HepG2 (cell line): ENCODE data around the gene SCO1. TPM values are rescaled to one million over a fixed set of nuclear protein-coding genes. Genes with fewer than 3 reads are reported as not detected.

Experiments
- ARNT2 ChIP-seq: sonication (generic); formaldehyde crosslinking; IDR thresholded peaks from 2 replicates; pipeline ENCODE4 v1.8.0; 2022; ENCODE audit warnings: mild to moderate bottlenecking, low read depth, missing genetic modification reagents, moderate library complexity
- CHD2 ChIP-seq: IDR thresholded peaks from 2 replicates; pipeline ENCODE4 v1.6.1; 2011; ENCODE audit warnings: low read depth, low read length, improper control_type of control experiment
- EP300 ChIP-seq, 3 experiments: sonication (generic) in 1 of 3; formaldehyde crosslinking in 1 of 3; IDR thresholded peaks; 2 replicates each; pipeline versions ENCODE4 v1.5.1 to v1.6.1; 2011 to 2020; ENCODE audit warnings: low read depth in 2 of 3, low read length in 2 of 3, borderline replicate concordance in 1 of 3, improper control_type of control experiment in 1 of 3, mild to moderate bottlenecking in 1 of 3, missing genetic modification reagents in 1 of 3, moderate library complexity in 1 of 3
- FOXC1 ChIP-seq: sonication (generic); formaldehyde crosslinking; IDR thresholded peaks from 2 replicates; pipeline ENCODE4 v1.8.0; 2022; ENCODE audit warnings: mild to moderate bottlenecking, missing genetic modification reagents, borderline replicate concordance
- HMG20A ChIP-seq: IDR thresholded peaks from 2 replicates; pipeline ENCODE4 v1.6.1; 2016; ENCODE audit warnings: borderline replicate concordance
- ZBTB20 ChIP-seq: sonication (generic); formaldehyde crosslinking; IDR thresholded peaks from 2 replicates; pipeline ENCODE4 v1.8.1; 2023; ENCODE audit warnings: missing genetic modification reagents, low read depth, mild to moderate bottlenecking, borderline replicate concordance
- ZNF333 ChIP-seq: sonication (generic); formaldehyde crosslinking; IDR thresholded peaks from 2 replicates; pipeline ENCODE4 v1.4.0; 2020; ENCODE audit warnings: mild to moderate bottlenecking, missing genetic modification reagents, borderline replicate concordance
- ZNF746 ChIP-seq: sonication (generic); formaldehyde crosslinking; IDR thresholded peaks from 2 replicates; pipeline ENCODE4 v1.8.0; 2022; ENCODE audit warnings: mild to moderate bottlenecking, missing genetic modification reagents
- ZNF776 ChIP-seq: sonication (generic); formaldehyde crosslinking; IDR thresholded peaks from 2 replicates; pipeline ENCODE4 v1.4.0; 2020; ENCODE audit warnings: mild to moderate bottlenecking, missing genetic modification reagents
- polyA plus RNA-seq, 8 experiments: library from polyadenylated mRNA; depleted of rRNA in 3 of 8; stranded (reverse) in 7 of 8; unstranded in 1 of 8; fragments of >200 nt; fragmentation: Illumina TruSeq in 4 of 8; extraction: Trizol in 4 of 8; gene quantifications; 2 replicates each; pipeline versions ENCODE4 v1.2.1 to v1.2.3, GENCODE V29; 2011 to 2016; ENCODE audit warnings: low read depth in 4 of 8, missing spikeins in 1 of 8, mixed read lengths in 1 of 8; ENCODE audit not compliant: insufficient read depth in 1 of 8
- total RNA-seq, 5 experiments: library from RNA; depleted of rRNA; stranded (reverse); fragments of >200 nt; fragmentation: Illumina TruSeq; extraction: Trizol; gene quantifications; 2 replicates each; pipeline ENCODE4 v1.2.3, GENCODE V29; 2016; ENCODE audit warnings: low read depth in 1 of 5
- TF ChIP-seq, protein P1 (sequence below): sonication (generic); IDR thresholded peaks from 2 replicates; pipeline ENCODE4 v1.6.1; 2016; ENCODE audit warnings: low read depth, borderline replicate concordance
- TF ChIP-seq, protein P2 (sequence below), 2 experiments: IDR thresholded peaks; 2 replicates each; pipeline ENCODE4 v1.6.1; 2011 to 2012; ENCODE audit warnings: low read length in 2 of 2, borderline replicate concordance in 1 of 2, low read depth in 1 of 2, mild to moderate bottlenecking in 1 of 2, moderate library complexity in 1 of 2
- TF ChIP-seq, protein P3 (sequence below): sonication (generic); formaldehyde crosslinking; conservative IDR thresholded peaks from 2 replicates; pipeline ENCODE4 v1.4.0; 2020; ENCODE audit warnings: missing genetic modification reagents
- TF ChIP-seq, protein P4 (sequence below): sonication (generic); formaldehyde crosslinking; IDR thresholded peaks from 2 replicates; pipeline ENCODE4 v1.5.1; 2020; ENCODE audit warnings: missing genetic modification reagents, mild to moderate bottlenecking, borderline replicate concordance
- TF ChIP-seq, protein P5 (sequence below), 2 experiments: sonication (generic) in 1 of 2; formaldehyde crosslinking in 1 of 2; IDR thresholded peaks; 2 replicates each; pipeline versions ENCODE4 v1.4.0 to v1.6.1; 2018 to 2020; ENCODE audit warnings: missing genetic modification reagents in 2 of 2, borderline replicate concordance in 1 of 2, low read depth in 1 of 2, mild to moderate bottlenecking in 1 of 2, missing biosample characterization in 1 of 2

SCO1 gene
- total and polyA plus RNA-seq, 2 of the 13 experiments (the other 11 are each of a cell fraction or from before 2014, with no cell fraction given) = 11.4 to 50.3 TPM

DNA sequence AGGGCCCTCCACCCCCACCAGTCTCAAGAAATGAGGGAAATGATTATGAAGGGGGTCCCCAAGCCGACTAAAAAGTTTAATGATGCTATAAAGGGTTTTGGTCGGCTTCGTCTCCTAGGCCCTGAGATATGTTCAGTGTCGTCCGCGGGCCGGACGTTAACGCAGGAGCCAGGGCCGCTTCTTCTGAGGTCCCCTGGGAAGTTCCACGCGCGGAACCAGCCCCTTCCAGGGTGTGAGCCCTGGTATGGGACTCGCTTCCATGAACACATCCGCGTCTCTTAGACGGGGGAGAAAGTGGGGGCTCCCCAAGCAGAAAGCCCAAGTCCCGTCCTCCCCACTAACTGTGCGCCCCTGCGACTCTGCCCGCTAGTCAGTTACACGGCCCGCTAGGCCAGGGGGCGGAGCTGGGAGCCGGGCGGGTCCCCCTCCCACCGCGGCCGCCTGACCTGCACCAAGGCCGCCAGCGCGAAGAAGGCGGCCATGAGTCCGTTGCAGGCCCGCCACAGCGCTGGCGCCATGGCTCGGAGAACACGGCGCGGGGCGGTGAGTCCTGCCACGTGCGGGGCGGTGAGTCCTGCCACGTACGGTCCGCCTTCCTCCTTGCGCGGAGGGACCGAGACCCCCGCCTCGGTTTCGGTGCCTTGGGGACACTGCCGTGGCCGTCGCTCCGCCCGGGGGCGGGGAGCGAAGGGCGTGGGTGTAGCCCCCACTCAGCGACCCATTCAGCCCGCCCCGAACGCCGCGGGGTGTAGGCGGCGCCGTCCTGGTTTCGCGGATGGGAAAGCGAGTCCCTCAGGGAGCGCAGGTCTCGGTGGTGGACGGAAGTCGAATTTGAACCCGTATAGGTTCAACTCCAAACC is 32.2 kb upstream of the SCO1 start, which contains the start of gene TMEM220 (continued):
- TF ChIP-seq, protein P1, sequence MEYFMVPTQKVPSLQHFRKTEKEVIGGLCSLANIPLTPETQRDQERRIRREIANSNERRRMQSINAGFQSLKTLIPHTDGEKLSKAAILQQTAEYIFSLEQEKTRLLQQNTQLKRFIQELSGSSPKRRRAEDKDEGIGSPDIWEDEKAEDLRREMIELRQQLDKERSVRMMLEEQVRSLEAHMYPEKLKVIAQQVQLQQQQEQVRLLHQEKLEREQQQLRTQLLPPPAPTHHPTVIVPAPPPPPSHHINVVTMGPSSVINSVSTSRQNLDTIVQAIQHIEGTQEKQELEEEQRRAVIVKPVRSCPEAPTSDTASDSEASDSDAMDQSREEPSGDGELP = no peak
- 0 out of 2 replicates have a peak, but pooled peaks have one; percentile 40 for TF ChIP-seq ZBTB20 (CRISPR knock-in tag)
- TF ChIP-seq, protein P2, sequence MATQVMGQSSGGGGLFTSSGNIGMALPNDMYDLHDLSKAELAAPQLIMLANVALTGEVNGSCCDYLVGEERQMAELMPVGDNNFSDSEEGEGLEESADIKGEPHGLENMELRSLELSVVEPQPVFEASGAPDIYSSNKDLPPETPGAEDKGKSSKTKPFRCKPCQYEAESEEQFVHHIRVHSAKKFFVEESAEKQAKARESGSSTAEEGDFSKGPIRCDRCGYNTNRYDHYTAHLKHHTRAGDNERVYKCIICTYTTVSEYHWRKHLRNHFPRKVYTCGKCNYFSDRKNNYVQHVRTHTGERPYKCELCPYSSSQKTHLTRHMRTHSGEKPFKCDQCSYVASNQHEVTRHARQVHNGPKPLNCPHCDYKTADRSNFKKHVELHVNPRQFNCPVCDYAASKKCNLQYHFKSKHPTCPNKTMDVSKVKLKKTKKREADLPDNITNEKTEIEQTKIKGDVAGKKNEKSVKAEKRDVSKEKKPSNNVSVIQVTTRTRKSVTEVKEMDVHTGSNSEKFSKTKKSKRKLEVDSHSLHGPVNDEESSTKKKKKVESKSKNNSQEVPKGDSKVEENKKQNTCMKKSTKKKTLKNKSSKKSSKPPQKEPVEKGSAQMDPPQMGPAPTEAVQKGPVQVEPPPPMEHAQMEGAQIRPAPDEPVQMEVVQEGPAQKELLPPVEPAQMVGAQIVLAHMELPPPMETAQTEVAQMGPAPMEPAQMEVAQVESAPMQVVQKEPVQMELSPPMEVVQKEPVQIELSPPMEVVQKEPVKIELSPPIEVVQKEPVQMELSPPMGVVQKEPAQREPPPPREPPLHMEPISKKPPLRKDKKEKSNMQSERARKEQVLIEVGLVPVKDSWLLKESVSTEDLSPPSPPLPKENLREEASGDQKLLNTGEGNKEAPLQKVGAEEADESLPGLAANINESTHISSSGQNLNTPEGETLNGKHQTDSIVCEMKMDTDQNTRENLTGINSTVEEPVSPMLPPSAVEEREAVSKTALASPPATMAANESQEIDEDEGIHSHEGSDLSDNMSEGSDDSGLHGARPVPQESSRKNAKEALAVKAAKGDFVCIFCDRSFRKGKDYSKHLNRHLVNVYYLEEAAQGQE (IDR thresholded peaks at IDR 0.05; ENCODE audit: borderline replicate concordance in 1 of 2, low read depth in 1 of 2, low read length in 2 of 2) = no peak
- TF ChIP-seq CHD2 = no peak
- TF ChIP-seq, protein P3, sequence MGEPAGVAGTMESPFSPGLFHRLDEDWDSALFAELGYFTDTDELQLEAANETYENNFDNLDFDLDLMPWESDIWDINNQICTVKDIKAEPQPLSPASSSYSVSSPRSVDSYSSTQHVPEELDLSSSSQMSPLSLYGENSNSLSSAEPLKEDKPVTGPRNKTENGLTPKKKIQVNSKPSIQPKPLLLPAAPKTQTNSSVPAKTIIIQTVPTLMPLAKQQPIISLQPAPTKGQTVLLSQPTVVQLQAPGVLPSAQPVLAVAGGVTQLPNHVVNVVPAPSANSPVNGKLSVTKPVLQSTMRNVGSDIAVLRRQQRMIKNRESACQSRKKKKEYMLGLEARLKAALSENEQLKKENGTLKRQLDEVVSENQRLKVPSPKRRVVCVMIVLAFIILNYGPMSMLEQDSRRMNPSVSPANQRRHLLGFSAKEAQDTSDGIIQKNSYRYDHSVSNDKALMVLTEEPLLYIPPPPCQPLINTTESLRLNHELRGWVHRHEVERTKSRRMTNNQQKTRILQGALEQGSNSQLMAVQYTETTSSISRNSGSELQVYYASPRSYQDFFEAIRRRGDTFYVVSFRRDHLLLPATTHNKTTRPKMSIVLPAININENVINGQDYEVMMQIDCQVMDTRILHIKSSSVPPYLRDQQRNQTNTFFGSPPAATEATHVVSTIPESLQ (CRISPR knock-in tag) = no peak
- TF ChIP-seq ZNF776 (CRISPR knock-in tag) = peak; percentile 61; the same call in 1 of the 2 replicates
- TF ChIP-seq ZNF333 (CRISPR knock-in tag) = no peak
- no peak for TF ChIP-seq ARNT2 (CRISPR knock-in tag)
- TF ChIP-seq HMG20A (CRISPR knock-in tag) = no peak
- TF ChIP-seq, protein P4, sequence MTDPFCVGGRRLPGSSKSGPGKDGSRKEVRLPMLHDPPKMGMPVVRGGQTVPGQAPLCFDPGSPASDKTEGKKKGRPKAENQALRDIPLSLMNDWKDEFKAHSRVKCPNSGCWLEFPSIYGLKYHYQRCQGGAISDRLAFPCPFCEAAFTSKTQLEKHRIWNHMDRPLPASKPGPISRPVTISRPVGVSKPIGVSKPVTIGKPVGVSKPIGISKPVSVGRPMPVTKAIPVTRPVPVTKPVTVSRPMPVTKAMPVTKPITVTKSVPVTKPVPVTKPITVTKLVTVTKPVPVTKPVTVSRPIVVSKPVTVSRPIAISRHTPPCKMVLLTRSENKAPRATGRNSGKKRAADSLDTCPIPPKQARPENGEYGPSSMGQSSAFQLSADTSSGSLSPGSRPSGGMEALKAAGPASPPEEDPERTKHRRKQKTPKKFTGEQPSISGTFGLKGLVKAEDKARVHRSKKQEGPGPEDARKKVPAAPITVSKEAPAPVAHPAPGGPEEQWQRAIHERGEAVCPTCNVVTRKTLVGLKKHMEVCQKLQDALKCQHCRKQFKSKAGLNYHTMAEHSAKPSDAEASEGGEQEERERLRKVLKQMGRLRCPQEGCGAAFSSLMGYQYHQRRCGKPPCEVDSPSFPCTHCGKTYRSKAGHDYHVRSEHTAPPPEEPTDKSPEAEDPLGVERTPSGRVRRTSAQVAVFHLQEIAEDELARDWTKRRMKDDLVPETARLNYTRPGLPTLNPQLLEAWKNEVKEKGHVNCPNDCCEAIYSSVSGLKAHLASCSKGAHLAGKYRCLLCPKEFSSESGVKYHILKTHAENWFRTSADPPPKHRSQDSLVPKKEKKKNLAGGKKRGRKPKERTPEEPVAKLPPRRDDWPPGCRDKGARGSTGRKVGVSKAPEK (CRISPR knock-in tag) = 0 out of 2 replicates have a peak, but pooled peaks have one; percentile 21
- peak; percentile 68; the same call in 1 of the 2 replicates for TF ChIP-seq FOXC1 (CRISPR knock-in tag)
- TF ChIP-seq ZNF746 (CRISPR knock-in tag) = peak; percentile 32; the same call in 1 of the 2 replicates
- TF ChIP-seq EP300 (IDR thresholded peaks at IDR 0.05; ENCODE audit: low read depth in 2 of 2, low read length in 2 of 2) = no peak
- TF ChIP-seq EP300 (CRISPR knock-in tag; IDR thresholded peaks at IDR 0.05; ENCODE audit: borderline replicate concordance) = no peak; the same call in 1 of the 2 replicates
- TF ChIP-seq, protein P5, sequence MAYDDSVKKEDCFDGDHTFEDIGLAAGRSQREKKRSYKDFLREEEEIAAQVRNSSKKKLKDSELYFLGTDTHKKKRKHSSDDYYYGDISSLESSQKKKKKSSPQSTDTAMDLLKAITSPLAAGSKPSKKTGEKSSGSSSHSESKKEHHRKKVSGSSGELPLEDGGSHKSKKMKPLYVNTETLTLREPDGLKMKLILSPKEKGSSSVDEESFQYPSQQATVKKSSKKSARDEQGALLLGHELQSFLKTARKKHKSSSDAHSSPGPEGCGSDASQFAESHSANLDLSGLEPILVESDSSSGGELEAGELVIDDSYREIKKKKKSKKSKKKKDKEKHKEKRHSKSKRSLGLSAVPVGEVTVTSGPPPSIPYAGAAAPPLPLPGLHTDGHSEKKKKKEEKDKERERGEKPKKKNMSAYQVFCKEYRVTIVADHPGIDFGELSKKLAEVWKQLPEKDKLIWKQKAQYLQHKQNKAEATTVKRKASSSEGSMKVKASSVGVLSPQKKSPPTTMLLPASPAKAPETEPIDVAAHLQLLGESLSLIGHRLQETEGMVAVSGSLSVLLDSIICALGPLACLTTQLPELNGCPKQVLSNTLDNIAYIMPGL (CRISPR knock-in tag; IDR thresholded peaks at IDR 0.05; ENCODE audit: borderline replicate concordance in 1 of 2, low read depth in 1 of 2) = peak; percentile 68 to 74
